Neural progenitor cell (in vitro differentiated cells): Measurements from ENCODE around the gene LMF1.

ENCODE experiments used
- CTCF ChIP-seq: fragments of 200-600 bp; sonication (generic); IDR thresholded peaks from 2 replicates; pipeline ENCODE4 v1.5.1; 2017; ENCODE audit warnings: antibody characterized with exemption, mild to moderate bottlenecking
- EZH2 ChIP-seq: fragments of 200-600 bp; sonication (generic); IDR thresholded peaks from 2 replicates; pipeline ENCODE4 v1.6.1; 2017; ENCODE audit warnings: antibody characterized with exemption, mild to moderate bottlenecking, moderate library complexity
- EZH2phosphoT487 ChIP-seq: fragments of 200-600 bp; sonication (generic); IDR thresholded peaks from 2 replicates; pipeline ENCODE4 v1.6.1; 2017; ENCODE audit warnings: antibody characterized with exemption

GRCh38 chr16:1012722-1013592 is 42.2 kb upstream of the LMF1 start:
- TF ChIP-seq CTCF (no peak), EZH2 (no peak), EZH2phosphoT487 (no peak)
